Brain microvascular endothelial cell (primary cell): ENCODE results near the gene CDC5L.
A peak's percentile ranks its signal among the peaks of the same experiment; 100 is the strongest.

Source experiments
- DNase-seq: peaks from one replicate; pipeline ENCODE4 v3.0.0-alpha.2; 2020
- H3K27ac ChIP-seq: fragments of 250-450 bp; sonication (Bioruptor Pico); 2 replicates; pipeline ENCODE4 v1.5.1; 2020; ENCODE audit warnings: mild to moderate bottlenecking, moderate library complexity
- H3K27me3 ChIP-seq: fragments of 250-450 bp; sonication (Bioruptor Pico); replicated peaks from 2 replicates; pipeline ENCODE4 v1.5.1; 2020; ENCODE audit warnings: mild to moderate bottlenecking
- H3K36me3 ChIP-seq: fragments of 250-450 bp; sonication (Bioruptor Pico); replicated peaks from 2 replicates; pipeline ENCODE4 v1.5.1; 2020; ENCODE audit warnings: mild to moderate bottlenecking
- H3K4me3 ChIP-seq: 2 replicates; pipeline ENCODE4 v1.5.1; 2011; ENCODE audit warnings: low read depth, mild to moderate bottlenecking, control low read depth, low read length, moderate library complexity
- CTCF ChIP-seq: IDR thresholded peaks from 2 replicates; pipeline ENCODE4 v1.5.1; 2011; ENCODE audit warnings: low read depth, mild to moderate bottlenecking, moderate library complexity, low read length, control low read depth, inconsistent platforms; ENCODE audit errors: missing control alignments
- in situ Hi-C: cut with HindIII; loops from 2 replicates; pipeline ENCODE4 v1.10.0; 2017; ENCODE audit warnings: low sequenced_read_pairs, low pct_ligation_motif_present

The CDC5L gene

GRCh38 chr6:44387346-44388134 lies at the start of gene CDC5L:
Gene CDC5L (plus strand): TSS chr6:44387706. CDS start chr6:44387824, 118 bp downstream.
- in situ Hi-C loops = no loop called here
- H3K27ac ChIP-seq = peak within 1 kb of the TSS; percentile 89
- peaks cover 15% of the 10 kb centered on the region for H3K36me3 ChIP-seq
- peaks cover 2% of the 10 kb centered on the region for H3K27me3 ChIP-seq
- peak; percentile 99 for DNase-seq
- TF ChIP-seq CTCF = no peak
- H3K4me3 ChIP-seq = peak within 1 kb of the TSS; percentile 86

- Histone ChIP-seq H3K36me3 (no peaks in the 10 kb centered on the region), H3K27me3 (peaks cover 18% of the 10 kb centered on the region), H3K27ac (no peak overlapping the region), H3K4me3 (no peak overlapping the region)
- DNase-seq = peak; percentile 43
- in situ Hi-C loops = no loop called here
- TF ChIP-seq CTCF = peak; percentile 82
These were observed 49.0 kb upstream of the CDC5L start for GRCh38 chr6:44338228-44339122.

GRCh38 chr6:44339301-44339700 lies 48.2 kb upstream of the CDC5L start:
- H3K4me3 ChIP-seq = no peak overlapping the region
- H3K27me3 ChIP-seq = peaks cover 27% of the 10 kb centered on the region
- in situ Hi-C loops = no loop called here
- no peak for DNase-seq
- no peaks in the 10 kb centered on the region for H3K36me3 ChIP-seq
- no peak overlapping the region for H3K27ac ChIP-seq
- no peak for TF ChIP-seq CTCF

GRCh38 chr6:44339763-44340625 lies 47.5 kb upstream of the CDC5L start:
- peaks cover 32% of the 10 kb centered on the region for H3K27me3 ChIP-seq
- peak; percentile 23 for DNase-seq

More at GRCh38 chr6:44339763-44340625, 47.5 kb upstream of the CDC5L start:
- no peak overlapping the region for H3K4me3 ChIP-seq
- TF ChIP-seq CTCF = no peak
- H3K36me3 ChIP-seq = no peaks in the 10 kb centered on the region
- in situ Hi-C loops = no loop called here
- no peak overlapping the region for H3K27ac ChIP-seq
